Measurements from ENCODE around the gene MMP20.
"Not testable (repeated sequence)": the region's sequence is repeated elsewhere in the genome, so short reads cannot be mapped to it uniquely, and the experiment has no call there.

MMP20 gene

GRCh38 chr11:102625177-102625576 lies at the start of gene MMP20:
Gene MMP20, minus strand, starts transcription at chr11:102625332. Its CDS starts 13 bp downstream, at chr11:102625319.
- DNase-seq (ENCODE audit: insufficient read length, low spot score): no peak
- FAIRE-seq: no peak

GRCh38 chr11:102669664-102670063 lies 44.5 kb upstream of the MMP20 start:
- FAIRE-seq (no peak), DNase-seq (ENCODE audit: insufficient read length, low spot score) (no peak)

- FAIRE-seq: peak; percentile 78
Observed at GRCh38 chr11:102666331-102666957, 41.3 kb upstream of the MMP20 start.

GRCh38 chr11:102664001-102664752 lies 39.0 kb upstream of the MMP20 start:
- no peak for DNase-seq (ENCODE audit: insufficient read length, low spot score)
- no peak for FAIRE-seq

More at GRCh38 chr11:102666331-102666957, 41.3 kb upstream of the MMP20 start:
- peak; percentile 14 for DNase-seq (ENCODE audit: insufficient read length, low spot score)

- DNase-seq (ENCODE audit: insufficient read length, low spot score) (no peak), FAIRE-seq (peak; percentile 62)
Observed at GRCh38 chr11:102662607-102663006, 37.5 kb upstream of the MMP20 start.

- no peak for DNase-seq (ENCODE audit: insufficient read length, low spot score)
- no peak for FAIRE-seq
Observed at GRCh38 chr11:102661040-102661439, 35.9 kb upstream of the MMP20 start.

GRCh38 chr11:102656528-102656927 lies 31.4 kb upstream of the MMP20 start:
- no peak for FAIRE-seq
- DNase-seq (ENCODE audit: insufficient read length, low spot score): no peak

GRCh38 chr11:102655547-102655946 lies 30.4 kb upstream of the MMP20 start:
- DNase-seq (ENCODE audit: insufficient read length, low spot score) (no peak), FAIRE-seq (no peak)

GRCh38 chr11:102654761-102655160 lies 29.6 kb upstream of the MMP20 start:
- DNase-seq (ENCODE audit: insufficient read length, low spot score) (no peak), FAIRE-seq (no peak)

- DNase-seq (ENCODE audit: insufficient read length, low spot score): no peak
- no peak for FAIRE-seq
Observed at GRCh38 chr11:102653744-102654291, 28.7 kb upstream of the MMP20 start.

GRCh38 chr11:102647430-102647829 lies 22.3 kb upstream of the MMP20 start:
- no peak for FAIRE-seq
- DNase-seq (ENCODE audit: insufficient read length, low spot score): no peak

- no peak for DNase-seq (ENCODE audit: insufficient read length, low spot score)
- no peak for FAIRE-seq
Observed at GRCh38 chr11:102643941-102644340, 18.8 kb upstream of the MMP20 start.

GRCh38 chr11:102640946-102641345 lies 15.8 kb upstream of the MMP20 start:
- no peak for DNase-seq (ENCODE audit: insufficient read length, low spot score)
- FAIRE-seq: no peak

- DNase-seq (ENCODE audit: insufficient read length, low spot score) (no peak), FAIRE-seq (no peak)
Observed at GRCh38 chr11:102639656-102640055, 14.5 kb upstream of the MMP20 start.

- DNase-seq (ENCODE audit: insufficient read length, low spot score) (no peak), FAIRE-seq (no peak)
Observed at GRCh38 chr11:102637731-102638130, 12.6 kb upstream of the MMP20 start.

- FAIRE-seq (no peak), DNase-seq (ENCODE audit: insufficient read length, low spot score) (no peak)
Observed at GRCh38 chr11:102633385-102634026, 8.4 kb upstream of the MMP20 start.

- FAIRE-seq (no peak), DNase-seq (ENCODE audit: insufficient read length, low spot score) (no peak)
Observed at GRCh38 chr11:102632026-102632425, 6.9 kb upstream of the MMP20 start.

GRCh38 chr11:102630598-102631448 lies 5.7 kb upstream of the MMP20 start:
- FAIRE-seq: no peak
- no peak for DNase-seq (ENCODE audit: insufficient read length, low spot score)

- FAIRE-seq: peak; percentile 68
- not testable (repeated sequence) for DNase-seq (ENCODE audit: insufficient read length, low spot score)
Observed at GRCh38 chr11:102629908-102630307, 4.8 kb upstream of the MMP20 start.

- DNase-seq (ENCODE audit: insufficient read length, low spot score) (no peak), FAIRE-seq (no peak)
Observed at GRCh38 chr11:102626676-102627075, 1.5 kb upstream of the MMP20 start.

GRCh38 chr11:102623998-102624397 lies 1.1 kb downstream of the MMP20 start:
- DNase-seq (ENCODE audit: insufficient read length, low spot score) (no peak), FAIRE-seq (no peak)
